Measurements from ENCODE around the gene ZNF804B. TPM values are rescaled to one million over a fixed set of nuclear protein-coding genes. Genes with fewer than 3 reads are reported as not detected.

The ZNF804B gene
- total RNA-seq, 2 donors from 2014 or later: not detected

GRCh38 chr7:88885131-88885530 is 125.6 kb downstream of the ZNF804B start:
- no peak for TF ChIP-seq CTCF (IDR thresholded peaks at IDR 0.05)
- H3K4me1 ChIP-seq: no peaks in the 10 kb centered on the region
- no peak overlapping the region for H3K4me3 ChIP-seq
- no peaks in the 10 kb centered on the region for H3K36me3 ChIP-seq
- intact Hi-C loops (cut with DNase I): no loop called here
- no peaks in the 10 kb centered on the region for H3K27me3 ChIP-seq
- no peak overlapping the region for H3K27ac ChIP-seq
- DNase-seq: no peak
- H3K9ac ChIP-seq (ENCODE audit: low read depth in 2 of 2, low read length in 2 of 2): no peak overlapping the region
- no peaks in the 10 kb centered on the region for H3K9me3 ChIP-seq

GRCh38 chr7:88888684-88889083 is 129.2 kb downstream of the ZNF804B start:
- DNase-seq: no peak
- no peak overlapping the region for H3K4me3 ChIP-seq
- no peaks in the 10 kb centered on the region for H3K4me1 ChIP-seq
- intact Hi-C loops (cut with DNase I): no loop called here
- no peaks in the 10 kb centered on the region for H3K9me3 ChIP-seq
- no peak overlapping the region for H3K9ac ChIP-seq (ENCODE audit: low read depth in 2 of 2, low read length in 2 of 2)
- no peaks in the 10 kb centered on the region for H3K36me3 ChIP-seq
- no peaks in the 10 kb centered on the region for H3K27me3 ChIP-seq
- TF ChIP-seq CTCF (IDR thresholded peaks at IDR 0.05): no peak
- H3K27ac ChIP-seq: no peak overlapping the region

- no peak overlapping the region for H3K9ac ChIP-seq (ENCODE audit: low read depth in 2 of 2, low read length in 2 of 2)
- DNase-seq: no peak
- H3K4me3 ChIP-seq: no peak overlapping the region
- TF ChIP-seq CTCF (IDR thresholded peaks at IDR 0.05): no peak
- H3K4me1 ChIP-seq: no peaks in the 10 kb centered on the region
- H3K27me3 ChIP-seq: no peaks in the 10 kb centered on the region
- no peaks in the 10 kb centered on the region for H3K36me3 ChIP-seq
- no peak overlapping the region for H3K27ac ChIP-seq
- intact Hi-C loops (cut with DNase I): no loop called here
- no peaks in the 10 kb centered on the region for H3K9me3 ChIP-seq
Measured at GRCh38 chr7:88910516-88910915, 151.0 kb downstream of the ZNF804B start.

- Histone ChIP-seq H3K36me3 (no peaks in the 10 kb centered on the region), H3K9ac (ENCODE audit: low read depth in 2 of 2, low read length in 2 of 2) (no peak overlapping the region), H3K27me3 (no peaks in the 10 kb centered on the region), H3K4me3 (no peak overlapping the region), H3K9me3 (no peaks in the 10 kb centered on the region), H3K4me1 (no peaks in the 10 kb centered on the region), H3K27ac (no peak overlapping the region)
- no peak for TF ChIP-seq CTCF (IDR thresholded peaks at IDR 0.05)
- intact Hi-C loops (cut with DNase I): no loop called here
- no peak for DNase-seq
Measured at GRCh38 chr7:88912852-88913251, 153.4 kb downstream of the ZNF804B start.

- no peak for TF ChIP-seq CTCF (IDR thresholded peaks at IDR 0.05)
Measured at GRCh38 chr7:88915615-88916014, 156.1 kb downstream of the ZNF804B start.

More at GRCh38 chr7:88915615-88916014, 156.1 kb downstream of the ZNF804B start:
- H3K9me3 ChIP-seq: no peaks in the 10 kb centered on the region
- no peak overlapping the region for H3K9ac ChIP-seq (ENCODE audit: low read depth in 2 of 2, low read length in 2 of 2)
- intact Hi-C loops (cut with DNase I): no loop called here
- no peak for DNase-seq
- H3K36me3 ChIP-seq: no peaks in the 10 kb centered on the region
- no peak overlapping the region for H3K27ac ChIP-seq
- H3K4me1 ChIP-seq: no peaks in the 10 kb centered on the region
- no peak overlapping the region for H3K4me3 ChIP-seq
- no peaks in the 10 kb centered on the region for H3K27me3 ChIP-seq
